CD4-positive, alpha-beta T cell treated with Interleukin-6 for 4 hours (primary cell): ENCODE measurements around the gene VSIG10L.

Source experiments
- DNase-seq: peaks from one replicate; pipeline ENCODE4 v3.0.0-alpha.2; 2020; ENCODE audit warnings: mixed read lengths

Gene VSIG10L

GRCh38 chr19:51365211-51365964 lies 23.4 kb upstream of the VSIG10L start:
- DNase-seq: peak; percentile 13

DNA sequence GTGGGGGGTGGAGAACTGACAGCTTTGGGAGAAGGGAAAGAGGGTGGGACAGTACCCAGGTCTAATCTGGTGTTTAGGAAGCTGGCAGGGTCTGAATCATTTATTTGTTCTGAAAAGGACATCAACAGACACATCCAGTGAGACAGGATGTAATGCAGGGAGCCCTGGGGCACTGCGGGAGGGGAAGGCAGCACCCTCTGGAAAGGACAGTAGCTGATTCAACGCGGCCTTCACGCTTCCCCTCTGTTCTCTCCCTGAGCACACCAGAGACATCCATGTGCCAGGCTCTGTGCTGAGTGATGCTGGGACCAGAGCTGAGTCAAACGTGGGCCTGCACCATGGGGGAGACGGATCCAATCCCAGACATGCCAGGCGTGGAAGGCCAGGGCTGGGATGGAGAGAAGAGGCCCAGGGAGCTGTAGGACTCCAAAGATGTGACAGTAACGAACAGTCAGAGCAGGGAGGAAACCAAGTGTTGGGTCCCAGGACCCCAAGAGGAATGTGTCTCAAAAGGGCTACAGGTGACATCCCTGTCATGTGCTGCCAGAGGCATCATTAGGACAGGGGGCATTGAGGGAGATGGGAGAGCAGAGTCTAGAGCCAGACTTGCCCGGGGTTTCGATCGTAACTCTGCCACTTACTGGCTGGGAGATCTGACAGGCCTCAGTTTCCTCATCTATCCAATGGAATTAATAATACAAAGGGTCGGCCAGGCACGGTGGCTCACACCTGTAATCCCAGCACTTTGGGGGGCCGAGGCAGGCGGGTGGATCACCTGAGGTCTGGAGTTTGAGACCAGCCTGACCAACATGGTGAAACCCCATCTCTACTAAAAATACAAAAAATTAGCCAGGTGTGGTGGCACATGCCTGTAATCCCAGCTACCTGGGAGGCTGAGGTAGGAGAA lies 22.5 kb upstream of the VSIG10L start:
- DNase-seq: no peak

GRCh38 chr19:51361239-51361638 lies 19.3 kb upstream of the VSIG10L start:
- DNase-seq: no peak

- DNase-seq: no peak
Observed at GRCh38 chr19:51359294-51359693, 17.4 kb upstream of the VSIG10L start.

DNA sequence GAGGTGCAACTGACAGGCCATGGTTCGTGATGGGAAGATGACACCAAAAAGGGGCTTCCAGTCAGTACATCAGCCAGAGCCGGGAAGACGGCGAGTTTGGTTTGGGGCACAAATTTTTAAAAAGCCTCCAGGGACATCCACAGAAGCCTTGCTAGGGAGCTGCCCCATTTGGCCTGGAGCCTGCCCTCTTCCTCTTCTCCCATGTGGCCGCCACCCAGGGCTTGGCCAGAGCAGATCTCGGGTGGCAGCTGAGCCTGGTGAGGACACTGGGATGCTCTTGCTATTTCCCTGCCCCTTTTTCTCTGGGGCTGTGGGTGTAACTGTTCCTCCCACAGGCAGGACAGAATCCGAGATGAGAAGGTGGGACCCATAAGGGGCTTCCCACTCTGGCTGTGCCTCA lies 16.0 kb upstream of the VSIG10L start:
- DNase-seq: no peak

- DNase-seq: no peak
Observed at GRCh38 chr19:51356159-51356801, 14.3 kb upstream of the VSIG10L start.

- peak; percentile 40 for DNase-seq
Observed at GRCh38 chr19:51354742-51355148, 12.8 kb upstream of the VSIG10L start.

GRCh38 chr19:51354103-51354741 lies 12.3 kb upstream of the VSIG10L start:
- no peak for DNase-seq

DNA sequence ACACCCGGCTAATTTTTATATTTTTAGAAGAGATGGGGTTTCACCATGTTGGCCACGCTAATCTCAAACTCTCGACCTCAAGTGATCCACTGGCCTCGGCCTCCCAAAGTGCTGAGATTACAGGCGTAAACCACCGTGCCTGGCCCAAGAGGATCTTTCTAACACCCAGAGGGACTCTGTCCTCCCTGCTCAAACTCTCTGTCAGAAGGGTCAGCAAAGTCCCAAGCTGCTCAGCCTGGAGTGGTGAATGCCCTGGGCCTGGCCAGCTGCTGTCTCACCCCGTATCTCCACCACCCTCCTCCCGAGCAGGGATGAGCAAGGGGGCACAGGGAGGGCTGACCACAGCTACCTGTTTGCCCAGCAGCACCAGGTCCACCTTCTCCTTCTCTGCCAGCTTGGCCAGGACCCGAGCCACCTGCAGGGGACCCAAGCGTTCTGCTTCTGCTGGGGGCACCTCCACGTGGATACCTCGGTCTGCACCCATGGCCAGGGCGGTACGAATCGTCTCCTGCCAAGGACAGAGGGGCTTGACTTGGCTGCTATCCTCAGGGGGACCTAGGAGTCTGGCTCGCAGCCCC lies 10.9 kb upstream of the VSIG10L start:
- no peak for DNase-seq

DNA sequence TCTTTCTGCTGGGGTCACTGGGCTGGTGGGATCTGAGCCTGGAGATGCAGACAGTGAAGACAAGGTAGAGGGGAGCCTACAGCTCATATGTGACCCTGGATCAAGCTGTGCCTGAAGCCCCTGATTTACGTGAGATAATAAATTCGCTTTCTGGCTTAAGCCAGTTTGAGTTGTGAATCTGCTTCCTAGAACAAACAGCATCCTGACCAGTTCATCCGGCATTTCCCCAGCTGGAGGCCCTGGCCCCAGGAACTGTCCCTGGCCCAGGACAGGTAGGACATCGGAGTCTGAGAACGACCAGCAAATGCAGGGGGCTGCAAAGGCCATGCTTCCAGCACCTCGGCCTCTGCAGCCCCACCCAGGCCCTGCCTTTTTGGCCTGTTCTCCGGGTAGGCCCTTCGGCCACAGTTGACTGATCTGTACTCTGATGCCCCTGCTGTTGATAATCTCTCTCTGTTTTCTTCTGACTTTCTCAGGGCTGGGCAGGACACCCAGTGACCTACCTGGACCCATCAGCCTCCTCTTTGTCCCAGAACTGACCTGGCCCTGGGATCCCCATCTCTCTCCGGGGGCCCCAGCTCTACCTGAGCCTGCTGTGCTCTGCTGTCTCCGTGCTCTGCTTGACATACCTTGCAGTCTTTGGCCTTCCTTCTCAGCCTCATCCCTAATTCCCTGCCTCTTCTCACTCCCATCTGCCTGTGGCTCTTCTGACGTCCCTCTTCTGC lies 9.5 kb upstream of the VSIG10L start:
- DNase-seq: no peak

DNA sequence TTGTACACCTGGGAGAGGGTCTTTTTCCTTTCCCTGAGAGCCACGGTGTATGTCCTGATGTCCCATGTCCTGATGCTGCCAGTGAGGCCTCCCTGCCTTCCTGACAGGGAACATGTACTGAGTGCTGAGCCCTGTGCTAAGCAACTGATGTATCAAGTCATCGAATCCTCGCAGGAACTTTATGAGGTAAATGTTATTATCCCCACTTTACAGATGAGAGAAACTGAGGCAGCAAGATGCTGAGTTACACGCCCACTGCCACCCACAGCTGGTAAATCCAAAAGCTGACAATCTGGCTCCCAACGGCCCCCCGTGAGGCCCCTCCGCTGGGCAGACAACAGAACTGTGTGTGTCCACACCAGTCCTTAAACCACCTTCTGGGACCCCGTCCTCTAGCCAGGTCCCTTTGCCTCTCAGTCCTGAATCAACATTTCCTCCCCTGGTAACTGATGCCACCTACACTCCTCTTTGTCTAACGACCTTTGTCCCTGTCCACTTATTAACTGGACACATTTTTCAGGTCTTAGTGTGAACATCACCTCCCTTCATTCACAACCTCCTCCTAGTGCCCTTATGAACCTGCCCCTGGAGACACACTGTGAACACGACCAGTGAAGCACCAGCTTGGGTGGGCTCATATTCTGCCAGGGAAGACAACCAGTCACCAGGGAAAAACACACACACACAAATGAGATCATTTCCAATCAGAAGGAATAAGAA lies 5.4 kb upstream of the VSIG10L start:
- no peak for DNase-seq

DNA sequence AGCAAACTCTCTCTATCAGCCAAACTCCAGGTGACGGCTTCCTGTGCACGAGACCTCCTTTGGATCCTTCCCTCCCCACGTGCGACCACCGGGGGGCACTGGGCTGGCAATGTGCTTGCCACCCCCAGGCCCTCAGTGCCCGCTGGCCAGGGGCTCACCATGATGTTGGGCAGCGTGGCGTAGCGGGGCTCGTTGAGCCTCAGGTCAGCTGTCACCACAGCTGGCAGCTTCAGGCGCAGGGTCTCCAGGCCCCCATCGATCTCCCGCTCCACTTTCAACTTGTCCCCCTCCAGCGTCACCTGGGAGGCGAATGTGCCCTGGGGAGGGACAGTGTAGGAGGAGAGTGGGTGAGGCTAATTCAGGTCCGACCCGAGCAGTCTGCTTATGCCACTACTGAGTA lies 4.8 kb upstream of the VSIG10L start:
- DNase-seq: no peak

DNA sequence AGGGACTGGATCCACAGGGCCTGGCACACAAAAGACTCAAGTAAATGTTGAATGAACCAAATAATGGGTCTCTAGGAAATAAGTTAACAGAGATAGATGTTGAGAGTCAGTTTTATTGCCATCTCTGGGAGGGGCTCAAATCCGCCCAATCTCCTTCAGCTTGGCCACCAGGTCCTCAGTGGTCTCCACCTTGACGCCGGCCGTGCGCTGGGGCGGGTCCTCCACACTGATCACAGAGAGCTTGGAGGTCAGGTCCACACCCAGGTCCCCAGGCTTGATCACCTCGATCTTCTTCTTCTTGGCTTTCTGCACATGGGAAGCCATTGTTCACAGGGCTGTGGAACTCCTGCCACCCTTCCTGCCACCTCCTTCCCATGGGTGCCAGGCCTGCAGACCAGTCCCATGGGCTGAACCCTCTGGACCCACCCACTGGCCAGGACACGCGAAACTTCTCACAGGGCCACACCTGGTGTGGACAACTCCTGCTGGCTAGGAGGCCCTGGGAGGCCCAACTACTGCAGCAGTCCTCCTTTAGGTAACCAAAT lies 3.2 kb upstream of the VSIG10L start:
- no peak for DNase-seq

DNA sequence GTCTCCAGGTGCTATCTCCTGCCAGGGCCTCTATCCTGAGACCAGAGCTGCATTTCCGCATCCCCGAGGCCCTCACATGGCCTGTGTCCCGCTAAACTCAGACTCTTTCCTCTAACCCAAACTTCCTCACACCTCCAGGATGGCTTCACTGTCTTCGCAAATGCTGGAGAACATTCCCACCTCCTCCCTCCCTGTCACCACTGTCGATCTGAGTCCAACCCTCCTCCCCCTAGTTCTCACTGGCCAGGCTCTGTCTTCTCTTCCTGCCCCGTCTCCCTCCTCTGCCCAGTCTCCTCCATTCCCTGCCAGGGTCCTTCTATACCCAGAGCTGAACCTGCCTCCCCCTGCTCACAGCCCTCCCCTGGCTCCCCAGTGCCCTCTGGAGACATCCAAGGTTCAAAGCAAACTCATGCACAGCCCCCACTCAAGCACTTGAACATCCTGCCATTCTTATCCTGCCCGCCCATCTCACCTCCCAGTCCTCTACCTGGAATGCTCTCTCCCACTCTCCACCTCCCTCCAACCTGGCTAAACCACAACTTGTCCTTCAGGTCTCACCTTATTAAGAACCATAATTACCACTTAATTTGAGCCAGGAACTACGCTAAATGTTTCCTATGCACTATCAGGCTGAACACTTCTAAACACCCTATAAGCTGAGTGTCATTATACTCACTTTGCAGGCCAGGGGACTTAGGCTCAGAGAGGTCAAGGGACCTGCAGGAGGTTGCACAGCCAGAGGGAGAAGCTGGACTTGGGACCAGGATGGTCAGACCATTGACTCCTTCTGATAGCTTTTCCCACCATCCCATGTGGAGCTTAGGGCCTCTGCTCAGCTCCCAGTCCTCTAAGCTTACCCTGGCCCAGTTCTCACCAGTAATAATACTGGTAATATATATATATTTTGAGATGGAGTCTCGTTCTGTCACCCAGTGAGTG lies 961 bp upstream of the VSIG10L start:
- DNase-seq: no peak

GRCh38 chr19:51341066-51341465 lies 873 bp downstream of the VSIG10L start:
- no peak for DNase-seq

GRCh38 chr19:51339687-51340656 lies 2.0 kb downstream of the VSIG10L start:
- peak; percentile 92 for DNase-seq

- DNase-seq: no peak
Observed at GRCh38 chr19:51339313-51339686, 2.6 kb downstream of the VSIG10L start.

DNA sequence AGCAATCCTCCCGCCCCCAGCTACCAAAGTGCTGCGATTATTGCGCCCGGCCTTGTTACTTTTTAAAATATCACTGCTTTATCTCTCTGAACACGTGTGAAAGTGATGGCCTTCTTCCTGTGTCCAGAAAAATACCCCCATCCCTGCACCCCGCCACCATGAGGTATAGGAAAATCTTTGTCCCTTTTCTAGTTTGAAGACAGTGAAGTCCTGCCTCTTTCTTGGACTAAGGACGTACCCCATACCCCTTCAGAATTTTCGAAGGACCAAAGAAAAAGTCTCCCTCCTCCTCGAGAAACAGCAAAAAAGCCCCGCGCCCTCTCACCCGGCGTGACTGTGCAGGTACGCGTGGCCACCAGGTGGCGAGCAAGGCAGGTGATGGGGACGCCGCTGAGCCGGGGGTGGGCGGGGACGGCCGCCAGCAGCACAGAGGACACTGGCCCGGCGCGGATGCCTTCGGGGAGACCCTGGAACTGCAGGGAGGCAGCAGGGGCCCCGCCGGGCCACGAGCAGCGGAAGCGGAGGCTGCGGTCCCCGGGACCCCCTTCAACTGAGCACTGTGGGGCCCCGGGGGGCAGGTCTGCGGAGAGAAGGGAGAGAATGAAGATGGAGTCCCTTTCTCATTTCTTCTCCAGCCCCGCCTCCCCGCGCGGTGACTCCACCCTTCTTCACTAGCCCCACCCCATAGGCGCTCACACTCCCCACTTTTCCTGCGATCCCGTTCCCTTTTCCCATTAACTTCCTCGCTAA lies 3.2 kb downstream of the VSIG10L start:
- DNase-seq: peak; percentile 89
